Liver (tissue), 9 donors: ENCODE data around the gene DAGLA. TPM values are rescaled to one million over a fixed set of nuclear protein-coding genes. Genes with fewer than 3 reads are reported as not detected.

Experiments
- DNase-seq: peaks from one replicate; pipeline ENCODE4 v3.0.0-alpha.2; 2017; ENCODE audit warnings: low spot score
- H3K27ac ChIP-seq, 2 donors: one replicate each; pipeline ENCODE4 v1.7.0; 2013; ENCODE audit warnings: inconsistent platforms in 2 of 2, low read length in 2 of 2, control low read depth in 1 of 2, low read depth in 1 of 2, mild to moderate bottlenecking in 1 of 2
- H3K27me3 ChIP-seq, 4 donors: one replicate each; pipeline versions ENCODE4 v1.6.1 to v1.7.0; 2013; ENCODE audit warnings: low read length in 3 of 4, inconsistent platforms in 1 of 4, mild to moderate bottlenecking in 1 of 4, moderate library complexity in 1 of 4; ENCODE audit not compliant: control insufficient read depth in 4 of 4, insufficient read depth in 4 of 4
- H3K36me3 ChIP-seq, 4 donors: one replicate each; pipeline versions ENCODE4 v1.6.1 to v1.7.0; 2013; ENCODE audit warnings: low read length in 3 of 4, mild to moderate bottlenecking in 3 of 4, low read depth in 1 of 4, moderate library complexity in 1 of 4; ENCODE audit not compliant: control insufficient read depth in 4 of 4, insufficient read depth in 3 of 4
- H3K4me1 ChIP-seq, 4 donors: one replicate each; pipeline versions ENCODE4 v1.6.1 to v1.7.0; 2013; ENCODE audit warnings: low read length in 3 of 4, mild to moderate bottlenecking in 3 of 4, moderate library complexity in 1 of 4; ENCODE audit not compliant: control insufficient read depth in 4 of 4, insufficient read depth in 4 of 4
- H3K4me3 ChIP-seq, 3 donors: one replicate each; pipeline versions ENCODE4 v1.6.1 to v1.7.0; 2013; ENCODE audit warnings: low read length in 3 of 3, control low read depth in 1 of 3, low read depth in 1 of 3, mild to moderate bottlenecking in 1 of 3
- H3K9ac ChIP-seq, 2 donors: one replicate each; pipeline ENCODE4 v1.7.0; 2013; ENCODE audit warnings: low read length in 2 of 2, mild to moderate bottlenecking in 2 of 2, moderate library complexity in 2 of 2, control low read depth in 1 of 2, low read depth in 1 of 2
- H3K9me3 ChIP-seq, 4 donors: one replicate each; pipeline versions ENCODE4 v1.6.1 to v1.7.0; 2013; ENCODE audit warnings: low read length in 3 of 4; ENCODE audit not compliant: control insufficient read depth in 4 of 4
- ATF3 ChIP-seq: IDR thresholded peaks from 2 replicates; pipeline ENCODE4 v1.6.1; 2016; ENCODE audit warnings: antibody characterized with exemption
- CTCF ChIP-seq: fragments of 150-350 bp; IDR thresholded peaks from 2 replicates; pipeline ENCODE4 v1.5.1; 2017; ENCODE audit warnings: improper control_type of control experiment, low read depth, low read length; ENCODE audit not compliant: missing input control
- EGR1 ChIP-seq, 2 donors: IDR thresholded peaks; 2 replicates each; pipeline ENCODE4 v1.6.1; 2016 to 2018; ENCODE audit warnings: antibody characterized with exemption in 2 of 2, low read depth in 2 of 2
- FOXA1 ChIP-seq: IDR thresholded peaks from 2 replicates; pipeline ENCODE4 v1.6.1; 2016; ENCODE audit warnings: antibody characterized with exemption
- FOXA2 ChIP-seq: IDR thresholded peaks from 2 replicates; pipeline ENCODE4 v1.6.1; 2016; ENCODE audit warnings: antibody characterized with exemption
- GABPA ChIP-seq, 2 donors: IDR thresholded peaks in 1 of 2; conservative IDR thresholded peaks in 1 of 2; 2 replicates each; pipeline ENCODE4 v1.6.1; 2016; ENCODE audit warnings: antibody characterized with exemption in 2 of 2, mild to moderate bottlenecking in 1 of 2, moderate library complexity in 1 of 2
- HNF4A ChIP-seq, 2 donors: conservative IDR thresholded peaks; 2 replicates each; pipeline ENCODE4 v1.6.1; 2016; ENCODE audit warnings: antibody characterized with exemption in 2 of 2, mild to moderate bottlenecking in 2 of 2
- HNF4G ChIP-seq: IDR thresholded peaks from 2 replicates; pipeline ENCODE4 v1.6.1; 2016; ENCODE audit warnings: antibody characterized with exemption
- JUND ChIP-seq, 2 donors: IDR thresholded peaks; 2 replicates each; pipeline ENCODE4 v1.6.1; 2016; ENCODE audit warnings: antibody characterized with exemption in 2 of 2
- MAX ChIP-seq: IDR thresholded peaks from 2 replicates; pipeline ENCODE4 v1.6.1; 2016; ENCODE audit warnings: antibody characterized with exemption
- NR2F2 ChIP-seq: IDR thresholded peaks from 2 replicates; pipeline ENCODE4 v1.6.1; 2016; ENCODE audit warnings: antibody characterized with exemption
- RAD21 ChIP-seq, 2 donors: IDR thresholded peaks; 2 replicates each; pipeline ENCODE4 v1.6.1; 2016; ENCODE audit warnings: antibody characterized with exemption in 2 of 2, mild to moderate bottlenecking in 2 of 2
- REST ChIP-seq: IDR thresholded peaks from 2 replicates; pipeline ENCODE4 v1.6.1; 2016; ENCODE audit warnings: antibody characterized with exemption, mild to moderate bottlenecking
- RXRA ChIP-seq, 2 donors: IDR thresholded peaks; 2 replicates each; pipeline ENCODE4 v1.6.1; 2017 to 2018; ENCODE audit warnings: antibody characterized with exemption in 2 of 2, mild to moderate bottlenecking in 1 of 2
- SP1 ChIP-seq: IDR thresholded peaks from 2 replicates; pipeline ENCODE4 v1.6.1; 2018; ENCODE audit warnings: antibody characterized with exemption, mild to moderate bottlenecking
- TAF1 ChIP-seq: conservative IDR thresholded peaks from 2 replicates; pipeline ENCODE4 v1.6.1; 2016; ENCODE audit warnings: antibody characterized with exemption, mild to moderate bottlenecking
- YY1 ChIP-seq: IDR thresholded peaks from 2 replicates; pipeline ENCODE4 v1.6.1; 2016; ENCODE audit warnings: antibody characterized with exemption, mild to moderate bottlenecking
- ZBTB33 ChIP-seq: IDR thresholded peaks from 2 replicates; pipeline ENCODE4 v1.6.1; 2016; ENCODE audit warnings: antibody characterized with exemption
- WGBS: extraction: QIAGEN DNeasy Blood & Tissue Kit; methylation state at CpG from one replicate; pipeline ENCODE4 v1.1.7; 2013; 5-methylcytosine and 5-hydroxymethylcytosine counted together
- polyA plus RNA-seq, 2 donors: library from polyadenylated mRNA; stranded (reverse) in 1 of 2; unstranded in 1 of 2; fragments of 200-250 nt in 1 of 2; fragments of >200 nt in 1 of 2; fragmentation: Nextera tagmentation in 1 of 2; extraction: Ambion mirVana in 1 of 2; gene quantifications; one replicate each; pipeline versions ENCODE4 v1.2.1 to v1.2.3, GENCODE V29; 2013 to 2015
- total RNA-seq, 2 donors: library from RNA; depleted of rRNA; stranded (reverse); fragments of >200 nt; gene quantifications; one replicate each; pipeline ENCODE4 v1.2.3, GENCODE V29; 2014
- donor health status: healthy.
- donor health status: healthy.
- donor health status: healthy.
- donor health status: healthy.
- donor health status: healthy.

DAGLA gene
- total and polyA plus RNA-seq, 4 donors = 0.13 to 0.84 (median 0.60) TPM

- no peak overlapping the region for H3K4me3 ChIP-seq
- no peak overlapping the region for H3K27ac ChIP-seq
- H3K9ac ChIP-seq = no peak overlapping the region
- H3K4me1 ChIP-seq = peaks cover 0 to 10% (median 4%) of the 10 kb centered on the region in 4 donors
- DNase-seq = no peak
- TF ChIP-seq NR2F2 (no peak), EGR1 (IDR thresholded peaks at IDR 0.05; ENCODE audit: low read depth in 2 of 2) (no peak), YY1 (no peak), ATF3 (no peak), FOXA2 (no peak), HNF4A (conservative IDR thresholded peaks at IDR 0.05) (no peak), CTCF (no peak), GABPA (IDR thresholded peaks at IDR 0.05 in 1 of 2, conservative IDR thresholded peaks at IDR 0.05 in 1 of 2) (no peak), JUND (IDR thresholded peaks at IDR 0.05) (no peak), FOXA1 (no peak), REST (no peak), RXRA (IDR thresholded peaks at IDR 0.05) (no peak)
- WGBS = 84% methylated on average over 5 of the region's 5 CpGs
- peaks cover 0 to under 1% (median 0%) of the 10 kb centered on the region in 4 donors for H3K27me3 ChIP-seq
- H3K9me3 ChIP-seq = no peaks in the 10 kb centered on the region
- H3K36me3 ChIP-seq = no peaks in the 10 kb centered on the region
Observed at GRCh38 chr11:61675826-61676225, 4.4 kb upstream of the DAGLA start.

- Histone ChIP-seq H3K36me3 (no peaks in the 10 kb centered on the region), H3K9ac (no peak overlapping the region), H3K27ac (no peak overlapping the region), H3K4me1 (peaks cover 0 to 14% (median 4%) of the 10 kb centered on the region in 4 donors), H3K4me3 (no peak overlapping the region), H3K27me3 (peaks cover 0 to 4% (median 1%) of the 10 kb centered on the region in 4 donors), H3K9me3 (no peaks in the 10 kb centered on the region)
- WGBS = 76% methylated on average over 9 of the region's 9 CpGs
- DNase-seq = no peak
- TF ChIP-seq ZBTB33 (no peak), ATF3 (no peak), REST (no peak), RAD21 (IDR thresholded peaks at IDR 0.05) (no peak), TAF1 (no peak), RXRA (IDR thresholded peaks at IDR 0.05) (no peak), MAX (no peak), FOXA2 (no peak), FOXA1 (no peak), NR2F2 (no peak), JUND (IDR thresholded peaks at IDR 0.05) (no peak), GABPA (IDR thresholded peaks at IDR 0.05 in 1 of 2, conservative IDR thresholded peaks at IDR 0.05 in 1 of 2) (no peak), HNF4A (conservative IDR thresholded peaks at IDR 0.05) (no peak), SP1 (no peak), HNF4G (no peak)
Observed at GRCh38 chr11:61679296-61679695, 895 bp upstream of the DAGLA start.
